ENCODE measurements around the gene DUSP5.

DNA sequence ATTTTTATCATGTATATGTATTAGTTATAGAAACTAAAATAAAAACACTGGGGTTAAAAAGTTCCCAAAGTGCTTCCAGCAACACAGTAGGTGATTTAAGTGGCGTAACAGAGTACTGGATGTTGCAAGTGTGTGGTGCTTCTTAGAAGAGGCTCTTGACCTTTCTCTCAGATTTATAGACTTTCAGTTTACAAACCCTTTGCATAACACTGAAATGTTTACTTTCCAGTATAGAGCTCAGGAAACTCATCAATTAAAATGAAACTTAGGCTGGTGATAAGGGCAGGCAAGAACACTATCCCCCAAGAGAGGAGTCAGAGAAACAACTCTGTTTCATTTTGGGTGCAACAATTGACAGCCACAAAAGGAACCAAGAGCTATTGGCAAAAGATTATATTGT, 42.3 kb downstream of the DUSP5 start:
- no peak for TF ChIP-seq EP300 (IDR thresholded peaks at IDR 0.05)
- TF ChIP-seq, protein P1, sequence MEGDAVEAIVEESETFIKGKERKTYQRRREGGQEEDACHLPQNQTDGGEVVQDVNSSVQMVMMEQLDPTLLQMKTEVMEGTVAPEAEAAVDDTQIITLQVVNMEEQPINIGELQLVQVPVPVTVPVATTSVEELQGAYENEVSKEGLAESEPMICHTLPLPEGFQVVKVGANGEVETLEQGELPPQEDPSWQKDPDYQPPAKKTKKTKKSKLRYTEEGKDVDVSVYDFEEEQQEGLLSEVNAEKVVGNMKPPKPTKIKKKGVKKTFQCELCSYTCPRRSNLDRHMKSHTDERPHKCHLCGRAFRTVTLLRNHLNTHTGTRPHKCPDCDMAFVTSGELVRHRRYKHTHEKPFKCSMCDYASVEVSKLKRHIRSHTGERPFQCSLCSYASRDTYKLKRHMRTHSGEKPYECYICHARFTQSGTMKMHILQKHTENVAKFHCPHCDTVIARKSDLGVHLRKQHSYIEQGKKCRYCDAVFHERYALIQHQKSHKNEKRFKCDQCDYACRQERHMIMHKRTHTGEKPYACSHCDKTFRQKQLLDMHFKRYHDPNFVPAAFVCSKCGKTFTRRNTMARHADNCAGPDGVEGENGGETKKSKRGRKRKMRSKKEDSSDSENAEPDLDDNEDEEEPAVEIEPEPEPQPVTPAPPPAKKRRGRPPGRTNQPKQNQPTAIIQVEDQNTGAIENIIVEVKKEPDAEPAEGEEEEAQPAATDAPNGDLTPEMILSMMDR (IDR thresholded peaks at IDR 0.05), result no peak
- TF ChIP-seq POLR2A (IDR thresholded peaks at IDR 0.05; ENCODE audit: low read depth), result no peak
